ENCODE results near the gene ACAA1.

DNA sequence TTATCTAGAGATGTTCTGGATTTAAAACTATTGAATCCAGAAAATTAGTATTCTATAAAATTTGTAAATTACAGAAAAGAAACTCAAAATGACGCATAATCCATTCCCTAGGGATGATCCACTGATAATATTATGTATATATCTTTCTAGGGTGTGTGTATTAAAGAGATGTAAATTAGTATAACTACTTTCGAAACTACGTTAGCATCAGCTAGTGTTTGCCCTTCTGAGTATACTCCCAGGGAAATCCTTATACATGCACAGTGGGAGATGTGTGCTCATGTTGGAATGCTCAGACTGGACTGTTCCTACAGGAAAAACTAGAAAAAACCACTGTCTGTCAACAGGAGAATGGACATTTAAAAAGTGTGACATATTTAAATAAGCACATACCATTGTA is 36.4 kb downstream of the ACAA1 start:
- TF ChIP-seq, protein P1, sequence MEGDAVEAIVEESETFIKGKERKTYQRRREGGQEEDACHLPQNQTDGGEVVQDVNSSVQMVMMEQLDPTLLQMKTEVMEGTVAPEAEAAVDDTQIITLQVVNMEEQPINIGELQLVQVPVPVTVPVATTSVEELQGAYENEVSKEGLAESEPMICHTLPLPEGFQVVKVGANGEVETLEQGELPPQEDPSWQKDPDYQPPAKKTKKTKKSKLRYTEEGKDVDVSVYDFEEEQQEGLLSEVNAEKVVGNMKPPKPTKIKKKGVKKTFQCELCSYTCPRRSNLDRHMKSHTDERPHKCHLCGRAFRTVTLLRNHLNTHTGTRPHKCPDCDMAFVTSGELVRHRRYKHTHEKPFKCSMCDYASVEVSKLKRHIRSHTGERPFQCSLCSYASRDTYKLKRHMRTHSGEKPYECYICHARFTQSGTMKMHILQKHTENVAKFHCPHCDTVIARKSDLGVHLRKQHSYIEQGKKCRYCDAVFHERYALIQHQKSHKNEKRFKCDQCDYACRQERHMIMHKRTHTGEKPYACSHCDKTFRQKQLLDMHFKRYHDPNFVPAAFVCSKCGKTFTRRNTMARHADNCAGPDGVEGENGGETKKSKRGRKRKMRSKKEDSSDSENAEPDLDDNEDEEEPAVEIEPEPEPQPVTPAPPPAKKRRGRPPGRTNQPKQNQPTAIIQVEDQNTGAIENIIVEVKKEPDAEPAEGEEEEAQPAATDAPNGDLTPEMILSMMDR (conservative IDR thresholded peaks at IDR 0.05; ENCODE audit: low read depth, low read length): no peak
- TF ChIP-seq EZH2 (IDR thresholded peaks at IDR 0.05; ENCODE audit: borderline replicate concordance, low read depth, low read length, poor library complexity, severe bottlenecking): no peak

Data from A673 (cell line).